GM21576 (cell line): Measurements from ENCODE around the gene FANCI.
"Not testable (repeated sequence)": the region's sequence is repeated elsewhere in the genome, so short reads cannot be mapped to it uniquely, and the experiment has no call there.

Source experiments
- ATAC-seq: cut with Tn5 transposase; IDR thresholded peaks from one replicate; pipeline ENCODE4 v1.9.1; 2021; ENCODE audit warnings: mild to moderate bottlenecking, moderate library complexity; ENCODE audit not compliant: unreplicated experiment

The FANCI gene

DNA sequence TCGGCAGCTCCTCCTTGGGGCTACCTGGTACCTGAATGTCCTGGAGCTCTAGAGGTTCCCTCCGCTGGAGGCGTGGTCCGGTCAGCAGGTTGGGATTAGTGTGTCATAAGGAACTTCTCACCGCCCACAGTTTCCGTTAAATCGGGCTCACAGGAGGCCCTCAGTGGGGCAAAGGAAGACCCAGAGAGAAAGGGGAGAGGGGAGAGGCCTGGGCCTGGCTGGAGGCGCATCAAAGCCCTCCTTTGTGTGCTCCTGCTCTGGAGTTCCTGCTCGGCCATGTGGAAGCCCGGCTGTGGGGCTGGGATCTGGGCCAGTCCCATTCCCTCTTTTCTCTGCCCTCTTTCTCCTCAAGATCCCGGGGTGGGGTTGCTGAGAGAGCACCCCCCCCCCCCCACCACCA lies 22.2 kb upstream of the FANCI start, which contains the start of gene RLBP1:
Gene RLBP1, minus strand, starts transcription at position 37 of the 400 bp plus-strand sequence. CDS start 2,604 bp downstream, outside the sequence.
- no peak for ATAC-seq

DNA sequence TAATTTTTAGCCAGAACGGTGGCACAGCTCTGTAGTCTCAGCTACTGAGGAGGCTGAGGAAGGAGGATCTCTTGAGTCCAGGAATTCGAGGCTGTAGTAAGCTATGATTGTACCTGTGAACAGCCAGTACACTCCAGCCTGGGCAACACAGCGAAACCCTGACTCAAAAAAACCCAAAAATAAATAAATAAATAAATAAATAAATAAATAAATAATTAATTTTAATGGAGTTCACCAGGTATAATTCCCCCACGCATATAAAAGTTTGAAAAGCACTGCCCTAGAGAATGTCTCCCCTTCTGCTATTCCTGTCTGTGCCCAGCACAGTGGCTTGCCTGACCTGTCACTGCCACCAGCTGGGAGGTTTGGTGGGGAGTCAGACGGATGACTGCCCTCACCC lies 18.2 kb upstream of the FANCI start:
- no peak for ATAC-seq

DNA sequence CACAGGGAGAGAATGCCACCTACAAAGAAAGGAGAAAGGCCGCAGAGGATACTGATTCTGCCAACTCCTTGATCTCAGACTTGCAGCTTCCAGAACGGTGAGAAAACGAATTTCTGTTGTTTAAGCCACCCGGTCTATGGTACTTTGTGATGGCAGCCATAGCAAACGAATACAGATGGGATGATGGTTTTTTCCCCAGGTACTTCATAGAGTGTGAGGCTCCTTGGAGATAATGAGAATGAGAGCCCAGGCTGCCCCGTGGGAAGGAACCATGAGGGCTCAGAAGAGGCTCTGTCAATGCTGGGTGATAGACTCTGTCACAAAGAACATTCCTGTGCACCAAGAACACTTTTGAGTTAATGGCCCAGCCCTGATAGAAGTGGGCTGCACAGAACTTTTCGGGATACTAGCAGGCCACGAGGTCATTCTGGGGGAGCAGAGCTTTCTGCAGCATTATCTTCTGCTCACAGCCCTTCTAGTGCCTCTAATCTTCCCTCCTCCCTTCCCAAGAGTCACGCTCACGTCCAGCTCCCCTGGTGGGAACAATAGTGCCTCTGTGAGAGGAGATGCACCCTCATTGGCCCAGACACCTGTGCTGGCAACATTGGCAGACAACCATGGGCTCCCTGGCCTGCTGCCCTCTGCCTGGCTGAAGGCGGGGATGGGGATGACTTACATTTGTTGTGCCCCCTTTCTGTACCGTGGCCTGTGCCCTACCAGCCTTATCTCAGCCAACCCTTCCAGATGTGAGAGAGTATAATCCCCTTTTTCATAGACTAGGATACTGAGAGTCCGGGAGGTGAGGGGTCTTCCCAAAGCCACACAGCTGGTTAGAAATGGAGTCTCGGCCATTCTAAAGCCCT lies 17.2 kb upstream of the FANCI start:
- ATAC-seq, result no peak

DNA sequence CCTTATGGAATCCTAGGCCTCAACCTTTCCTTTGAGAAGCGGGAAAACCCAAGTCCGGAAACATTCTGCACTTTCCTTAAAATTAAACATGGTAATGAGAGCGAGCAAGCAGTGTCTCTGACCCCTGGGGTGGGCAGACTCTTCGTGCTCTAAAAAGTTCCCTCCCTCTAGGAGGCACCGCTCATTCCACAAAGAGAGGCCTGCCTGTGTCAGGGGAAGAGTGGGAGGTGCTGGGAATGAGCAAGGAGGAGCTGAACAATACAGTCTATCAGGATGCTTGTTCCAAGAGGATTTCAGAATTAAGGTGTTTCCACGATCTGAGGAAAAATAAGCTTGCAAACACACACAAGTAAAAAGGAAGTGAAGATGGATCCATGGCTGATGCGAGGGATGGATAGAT lies 16.4 kb upstream of the FANCI start:
- no peak for ATAC-seq

DNA sequence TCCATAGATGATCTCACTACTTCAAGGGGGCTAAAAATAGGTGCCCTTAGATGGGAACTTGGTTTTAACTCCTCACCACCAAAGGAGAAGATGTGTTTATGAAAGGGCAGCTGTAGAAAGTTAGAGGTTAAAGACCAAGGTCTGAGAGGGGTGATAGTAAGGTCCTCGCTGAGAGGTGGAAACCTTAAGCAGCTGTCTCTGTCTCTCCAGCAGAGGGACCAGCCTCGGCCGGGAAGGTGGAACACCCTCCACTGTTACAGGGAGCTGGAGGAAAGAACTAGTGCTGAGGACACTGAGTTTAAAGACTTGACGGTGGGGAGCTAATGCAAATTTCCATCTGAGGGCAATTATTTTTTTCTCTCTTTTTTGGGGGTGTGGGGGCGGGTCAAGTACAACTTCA lies 13.5 kb upstream of the FANCI start:
- ATAC-seq, result no peak

DNA sequence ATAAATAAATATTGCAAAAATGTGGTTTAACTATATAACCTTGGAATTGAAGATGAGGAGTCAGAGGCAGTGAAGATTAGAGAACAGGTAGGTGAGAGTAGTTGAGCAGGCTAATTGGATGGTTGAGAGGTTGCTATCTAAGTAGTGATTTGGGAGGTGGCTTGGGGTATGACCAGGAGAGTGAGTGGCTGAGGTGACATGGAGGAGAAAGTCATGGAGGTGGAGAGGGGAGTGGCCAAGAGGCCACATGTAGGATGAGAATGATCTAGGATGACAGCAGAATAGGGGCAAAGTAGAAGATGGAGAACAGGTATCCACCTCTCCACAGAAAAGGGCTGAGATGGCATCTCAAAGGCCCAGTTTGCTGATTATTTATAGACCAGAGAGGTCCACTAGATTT lies 11.9 kb upstream of the FANCI start:
- ATAC-seq, result no peak

DNA sequence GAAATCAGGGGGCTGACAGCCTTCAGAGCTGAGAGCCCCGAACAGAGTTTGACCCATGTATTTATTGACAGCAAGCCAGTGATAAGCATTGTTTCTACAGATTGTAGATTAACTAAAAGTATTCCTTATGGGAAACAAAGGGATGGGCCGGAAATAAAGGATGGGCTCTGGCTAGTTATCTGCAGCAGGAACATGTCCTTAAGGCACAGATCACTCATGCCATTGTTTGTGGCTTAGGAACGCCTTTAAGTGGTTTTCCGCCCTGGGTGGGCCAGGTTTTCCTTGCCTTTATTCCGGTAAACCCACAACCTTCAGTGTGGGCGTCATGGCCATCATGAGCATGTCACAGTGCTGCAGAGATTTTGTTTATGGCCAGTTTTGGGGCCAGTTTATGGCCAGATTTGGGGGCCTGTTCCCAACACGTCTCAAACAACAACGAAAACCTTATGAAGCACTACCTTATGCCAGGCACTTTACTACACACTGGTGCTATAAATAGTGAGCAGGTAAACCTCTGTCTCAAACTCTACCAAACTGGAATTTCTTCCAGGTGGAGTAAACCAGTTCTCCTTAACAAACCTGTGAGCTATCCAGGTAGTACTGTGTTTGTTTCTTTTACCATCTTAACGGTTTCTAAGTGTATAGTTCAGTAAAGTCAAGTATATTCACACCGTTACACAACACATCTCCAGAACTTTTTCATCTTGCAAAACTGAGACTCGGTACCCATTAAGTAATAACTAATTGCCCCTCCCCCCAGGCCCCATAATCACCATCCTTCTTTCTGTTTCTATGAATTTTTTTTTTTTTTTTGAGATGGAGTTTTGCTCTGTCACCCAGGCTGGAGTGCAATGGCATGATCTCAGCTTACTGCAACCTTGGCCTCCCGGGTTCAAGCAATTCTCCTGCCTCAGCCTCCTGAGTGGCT lies 3.6 kb upstream of the FANCI start:
- not testable (repeated sequence) for ATAC-seq

DNA sequence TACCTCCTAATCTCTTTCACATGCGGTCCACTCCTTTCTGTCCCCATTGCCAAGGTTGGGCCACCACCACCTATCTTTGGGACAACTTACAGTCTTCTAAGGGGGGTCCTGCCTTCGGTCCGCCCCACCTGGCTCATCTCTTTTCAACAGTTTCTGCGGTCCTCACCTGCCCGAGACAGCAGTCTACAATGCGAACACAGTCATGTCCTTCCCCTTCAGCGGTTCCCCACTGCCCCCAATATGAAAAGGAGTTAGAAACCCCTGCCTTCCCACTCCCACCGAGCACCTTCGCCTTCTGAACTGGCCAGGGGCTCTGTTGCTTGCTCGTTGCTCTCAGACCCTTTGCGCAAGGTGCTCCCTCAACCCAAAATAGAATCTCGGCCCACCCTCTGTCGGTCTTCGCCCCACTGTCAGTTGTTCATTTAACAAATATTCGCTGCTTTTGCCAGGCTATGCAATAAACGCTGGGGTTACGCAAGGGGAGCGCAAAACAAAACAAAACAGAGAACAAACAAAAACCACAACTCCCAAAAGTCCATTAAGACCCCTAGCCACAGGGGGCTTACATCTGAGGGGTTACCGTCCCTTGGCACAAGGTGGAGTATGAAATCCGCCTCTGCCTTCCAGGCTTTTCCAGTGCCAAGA lies 611 bp upstream of the FANCI start:
- ATAC-seq, result no peak

DNA sequence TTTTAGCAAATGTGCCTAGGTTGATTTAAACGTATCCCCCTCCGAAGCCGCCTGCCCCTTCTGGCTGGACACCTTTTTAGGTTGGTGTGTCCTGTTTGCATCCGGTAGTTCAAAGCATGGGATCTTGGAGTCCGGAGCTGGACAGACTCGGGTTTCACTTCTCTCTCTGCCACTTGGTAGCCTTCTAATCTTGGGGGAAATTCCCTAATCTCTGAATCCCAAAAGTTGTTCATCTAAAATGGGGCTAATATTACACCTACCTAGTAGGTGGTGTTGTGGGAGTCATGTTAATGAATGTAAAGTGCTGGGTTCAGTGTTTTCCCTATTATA lies 760 bp downstream of the FANCI start:
- ATAC-seq, result peak; percentile 14

DNA sequence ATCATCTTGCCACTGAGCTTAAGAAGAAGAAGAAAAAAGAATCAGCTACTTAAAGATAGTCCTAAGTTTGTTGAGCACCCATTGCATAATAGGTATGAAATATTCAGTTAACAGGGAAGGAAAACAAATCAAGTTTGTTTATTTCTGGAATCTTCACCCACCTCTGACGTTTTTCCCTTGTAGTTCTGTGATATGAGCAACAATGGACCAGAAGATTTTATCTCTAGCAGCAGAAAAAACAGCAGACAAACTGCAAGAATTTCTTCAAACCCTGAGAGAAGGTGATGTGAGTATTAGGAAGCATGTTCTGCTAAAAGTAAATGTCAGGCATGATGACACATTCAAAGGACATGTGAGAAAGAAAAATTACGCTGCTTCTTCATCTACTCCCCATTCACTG lies 3.7 kb downstream of the FANCI start:
- no peak for ATAC-seq

DNA sequence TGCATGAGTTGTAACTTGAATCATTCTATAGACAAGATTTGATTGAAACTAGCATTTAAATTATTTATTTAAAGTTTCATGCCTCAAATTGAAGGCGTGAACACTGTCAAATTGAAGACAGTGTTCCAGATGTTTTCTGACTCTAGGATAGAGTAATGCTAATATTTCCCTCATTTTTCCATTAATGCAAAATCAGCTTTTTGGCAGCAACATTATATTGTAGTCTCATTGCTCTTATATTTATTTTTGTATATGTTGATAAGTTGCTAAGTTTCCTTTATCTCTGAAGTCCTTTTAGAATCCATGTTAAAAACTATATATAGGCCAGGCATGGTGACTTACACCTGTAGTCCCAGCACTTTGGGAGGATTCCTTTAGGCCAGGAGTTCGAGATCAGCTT lies 4.8 kb downstream of the FANCI start:
- no peak for ATAC-seq

DNA sequence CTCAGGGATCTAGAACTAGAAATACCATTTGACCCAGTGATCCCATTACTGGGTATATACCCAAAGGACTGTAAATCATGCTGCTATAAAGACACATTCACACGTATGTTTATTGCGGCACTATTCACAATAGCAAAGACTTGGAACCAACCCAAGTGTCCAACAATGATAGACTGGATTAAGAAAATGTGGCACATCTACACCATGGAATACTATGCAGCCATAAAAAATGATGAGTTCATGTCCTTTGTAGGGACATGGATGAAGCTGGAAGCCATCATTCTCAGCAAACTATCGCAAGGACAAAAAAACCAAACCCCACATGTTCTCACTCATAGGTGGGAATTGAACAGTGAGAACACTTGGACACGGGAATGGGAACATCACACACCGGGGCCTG lies 6.4 kb downstream of the FANCI start:
- ATAC-seq, result not testable (repeated sequence)

DNA sequence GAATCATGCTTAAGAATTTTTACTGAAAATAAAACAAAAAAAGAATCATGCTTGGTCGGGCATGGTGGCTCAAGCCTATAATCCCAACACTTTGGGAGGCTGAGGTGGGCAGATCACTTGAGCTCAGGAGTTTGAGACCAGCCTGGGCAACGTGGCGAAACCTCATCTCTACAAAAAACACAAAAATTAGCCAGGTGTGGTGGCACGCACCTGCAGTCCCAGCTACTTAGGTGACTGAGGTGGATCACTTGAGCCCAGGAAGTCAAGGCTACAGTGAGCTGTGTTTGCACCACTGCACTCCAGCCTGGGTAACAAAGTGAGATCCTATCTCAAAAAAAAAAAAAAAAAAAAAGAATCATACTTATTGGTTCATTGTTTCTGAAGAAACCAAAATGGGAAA lies 33.5 kb downstream of the FANCI start:
- ATAC-seq, result not testable (repeated sequence)

DNA sequence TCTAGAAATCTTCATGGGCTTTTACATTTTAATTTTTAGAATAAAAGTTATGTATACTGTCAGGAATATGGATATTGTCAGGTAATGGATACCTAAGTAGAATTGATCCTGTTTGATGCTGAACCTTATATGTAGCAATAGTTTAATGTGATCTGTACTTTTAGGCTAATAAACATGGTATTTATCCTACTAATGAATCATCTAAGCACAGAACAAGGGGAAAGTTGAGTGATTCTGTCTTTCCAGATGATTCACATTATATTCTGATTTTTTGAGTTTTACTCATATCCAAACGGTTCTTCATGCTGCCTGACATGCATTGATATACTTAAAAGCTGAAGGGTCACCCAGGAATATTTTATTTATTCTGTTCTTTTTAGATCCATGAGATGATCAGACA lies 34.5 kb downstream of the FANCI start:
- ATAC-seq, result no peak

DNA sequence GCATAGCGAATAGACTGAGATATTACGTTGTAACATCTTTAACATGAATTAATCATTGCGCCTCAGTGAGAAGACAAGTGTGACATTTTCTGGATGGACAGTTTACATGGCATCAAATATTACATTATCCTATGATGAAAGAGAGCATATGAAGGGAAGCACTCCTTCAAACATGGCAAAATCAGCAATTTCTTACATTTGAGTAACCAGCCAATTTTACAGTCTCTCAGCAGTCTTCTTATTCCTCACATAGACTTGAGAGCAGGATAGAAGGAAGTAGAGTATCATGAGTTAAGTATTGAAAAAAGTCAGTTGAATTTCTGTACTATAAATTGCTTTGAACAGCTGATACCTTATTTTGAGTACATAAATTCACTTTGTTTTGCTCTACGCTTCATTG lies 38.9 kb downstream of the FANCI start:
- ATAC-seq, result no peak

DNA sequence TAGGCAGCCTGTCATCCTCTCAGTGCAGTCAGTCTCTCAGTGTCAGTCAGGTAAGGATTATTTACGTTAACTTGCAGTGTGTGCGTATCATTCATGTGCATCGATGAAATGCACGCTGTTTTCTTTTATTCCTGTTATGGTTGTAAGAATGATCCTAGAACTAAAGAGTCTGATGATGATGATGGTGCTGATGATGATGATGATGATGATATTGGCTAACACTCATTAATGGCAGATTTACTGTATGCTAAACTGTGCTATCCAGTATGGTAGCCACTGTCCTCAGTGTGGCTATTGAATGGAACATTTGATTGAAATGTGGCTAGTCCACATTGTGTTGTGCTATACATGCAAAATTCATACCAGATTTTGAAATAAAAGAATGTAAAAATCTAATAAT lies 39.4 kb downstream of the FANCI start:
- ATAC-seq, result no peak

DNA sequence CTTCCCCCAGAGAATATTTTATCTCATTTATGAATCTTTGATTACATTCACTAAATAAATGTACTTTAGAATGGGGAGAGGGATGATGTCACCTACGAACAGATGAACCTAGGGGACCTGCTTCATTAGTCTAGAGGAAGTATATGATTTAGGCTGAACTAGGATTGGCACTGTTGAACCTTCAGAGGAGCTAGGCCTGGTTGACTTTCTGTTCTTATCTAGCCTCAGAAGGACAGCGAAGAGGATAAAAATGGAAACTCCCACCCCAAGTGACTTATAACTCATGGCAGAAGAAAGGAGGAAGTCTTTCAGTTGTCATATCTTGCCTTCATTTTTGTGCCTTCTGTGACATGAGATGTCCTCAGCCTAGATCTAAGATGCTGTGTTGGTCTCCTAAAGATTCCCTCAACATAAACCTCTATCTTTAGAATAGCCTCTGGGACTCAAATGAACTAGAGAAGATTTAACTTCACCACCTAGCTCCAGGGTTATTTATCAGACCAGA lies 48.2 kb downstream of the FANCI start:
- ATAC-seq, result no peak

DNA sequence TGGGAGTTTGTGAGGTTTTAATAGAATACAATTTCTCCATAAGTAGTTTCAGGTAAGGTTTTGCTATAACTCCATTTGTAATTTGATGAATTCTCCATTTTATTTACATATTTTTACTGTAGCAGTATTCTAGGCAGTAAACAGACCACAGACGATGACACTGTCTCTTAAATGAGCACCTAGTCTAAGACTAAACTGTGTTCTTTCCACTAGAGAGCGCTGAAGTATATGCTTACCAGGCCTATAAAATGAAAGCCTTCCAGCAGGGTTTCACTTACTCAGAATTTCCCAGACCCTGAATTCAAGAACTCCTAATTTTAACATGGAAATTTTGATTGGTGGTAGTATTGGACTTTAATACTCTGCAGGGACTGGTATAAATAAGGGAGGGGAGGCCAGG lies 49.2 kb downstream of the FANCI start:
- no peak for ATAC-seq

DNA sequence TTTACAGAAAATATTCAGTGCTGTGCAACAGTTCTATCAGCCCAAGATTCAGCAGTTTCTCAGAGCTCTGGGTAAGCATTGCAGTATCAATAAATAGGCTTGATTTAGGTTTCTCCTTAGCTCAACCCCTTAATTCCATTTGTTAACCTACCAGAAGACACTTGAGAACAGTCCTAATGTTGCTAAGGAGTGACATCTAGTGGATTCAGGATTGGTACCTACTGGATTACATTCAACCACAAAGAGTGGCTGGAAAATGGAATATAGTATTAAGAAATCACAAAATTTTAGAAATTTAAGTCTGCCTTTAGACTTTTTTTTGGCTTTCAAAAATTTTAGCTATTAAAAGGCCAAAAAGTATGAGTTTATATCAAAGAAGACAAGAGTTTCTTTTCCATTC lies 56.1 kb downstream of the FANCI start:
- no peak for ATAC-seq

DNA sequence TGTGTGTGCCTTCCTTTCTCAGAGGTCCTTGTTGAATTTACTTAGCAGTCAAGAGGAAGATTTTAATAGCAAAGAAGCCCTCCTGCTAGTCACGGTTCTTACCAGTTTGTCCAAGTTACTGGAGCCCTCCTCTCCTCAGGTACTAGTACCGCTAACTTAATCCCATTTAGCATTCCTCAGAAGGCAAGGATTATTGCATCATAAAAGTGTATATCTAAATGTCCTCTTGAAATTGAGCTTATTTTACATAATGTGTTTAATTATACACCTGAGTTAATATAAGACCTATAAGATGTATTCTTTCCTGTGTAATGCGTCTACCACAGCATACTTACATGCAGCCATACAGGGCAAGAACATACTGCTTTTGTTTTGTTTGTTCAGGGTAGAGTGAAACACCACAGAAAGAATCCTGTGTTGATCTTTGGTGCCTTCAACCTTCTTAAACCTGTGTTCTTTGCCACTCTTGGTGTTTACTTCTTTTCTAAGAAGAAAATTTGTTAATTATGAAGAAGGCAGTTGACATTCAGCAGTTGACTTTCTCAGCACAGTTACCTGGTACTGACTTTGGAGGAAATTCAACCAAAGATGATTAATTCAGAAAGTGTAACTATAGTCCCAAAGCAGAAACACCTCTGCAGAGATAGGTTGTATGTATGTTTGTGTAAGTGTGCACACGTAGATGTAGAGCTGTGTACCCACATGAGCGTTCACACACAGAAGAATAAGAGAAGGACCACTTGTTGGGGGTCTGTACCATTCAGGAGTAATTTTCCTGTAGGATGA lies 57.7 kb downstream of the FANCI start:
- no peak for ATAC-seq

DNA sequence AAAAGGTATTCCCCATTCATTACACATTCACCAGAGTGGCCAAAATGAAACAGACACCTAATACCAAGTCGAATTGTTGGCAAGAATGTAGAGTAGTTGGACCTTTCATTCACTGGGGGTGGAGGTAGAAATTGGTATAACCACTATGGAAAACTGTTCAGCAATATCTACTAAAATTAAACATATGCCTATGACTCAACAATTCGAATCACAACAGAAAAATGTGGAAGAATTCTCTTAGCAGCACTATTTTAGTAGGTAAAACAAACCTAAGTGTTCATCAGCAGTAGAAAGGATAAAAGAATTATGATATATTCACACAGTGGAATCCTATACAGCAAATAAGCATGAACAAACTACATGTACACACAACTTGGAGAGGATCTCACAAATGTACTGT lies 60.2 kb downstream of the FANCI start:
- no peak for ATAC-seq
